ENCODE measurements around the gene PDLIM4.

PDLIM4 gene

GRCh38 chr5:132237141-132237540, 20.4 kb upstream of the PDLIM4 start:
- H3K9ac ChIP-seq (ENCODE audit: low read depth in 1 of 2, low read length in 2 of 2): no peak overlapping the region
- H3K27ac ChIP-seq (ENCODE audit: low read depth, low read length): no peak overlapping the region
- no peaks in the 10 kb centered on the region for H3K27me3 ChIP-seq (ENCODE audit: control insufficient read depth in 1 of 2, insufficient read depth in 2 of 2, low read length in 2 of 2)
- no peaks in the 10 kb centered on the region for H3K4me1 ChIP-seq (ENCODE audit: control insufficient read depth in 1 of 2, insufficient read depth in 2 of 2, low read length in 2 of 2)
- H3K4me3 ChIP-seq (ENCODE audit: low read depth in 1 of 2, low read length in 2 of 2): no peak overlapping the region
- H3K36me3 ChIP-seq (ENCODE audit: control insufficient read depth in 1 of 2, insufficient read depth in 2 of 2, low read length in 2 of 2): no peaks in the 10 kb centered on the region
- no peaks in the 10 kb centered on the region for H3K9me3 ChIP-seq (ENCODE audit: control insufficient read depth in 1 of 2, low read length in 2 of 2)

- no peak overlapping the region for H3K9ac ChIP-seq (ENCODE audit: low read depth in 1 of 2, low read length in 2 of 2)
- no peak overlapping the region for H3K27ac ChIP-seq (ENCODE audit: low read depth, low read length)
- no peaks in the 10 kb centered on the region for H3K9me3 ChIP-seq (ENCODE audit: control insufficient read depth in 1 of 2, low read length in 2 of 2)
- H3K36me3 ChIP-seq (ENCODE audit: control insufficient read depth in 1 of 2, insufficient read depth in 2 of 2, low read length in 2 of 2): no peaks in the 10 kb centered on the region
- H3K4me1 ChIP-seq (ENCODE audit: control insufficient read depth in 1 of 2, insufficient read depth in 2 of 2, low read length in 2 of 2): no peaks in the 10 kb centered on the region
- H3K27me3 ChIP-seq (ENCODE audit: control insufficient read depth in 1 of 2, insufficient read depth in 2 of 2, low read length in 2 of 2): no peaks in the 10 kb centered on the region
- H3K4me3 ChIP-seq (ENCODE audit: low read depth in 1 of 2, low read length in 2 of 2): no peak overlapping the region
These were observed 19.8 kb upstream of the PDLIM4 start for GRCh38 chr5:132237670-132238069.

GRCh38 chr5:132238169-132238744, 19.2 kb upstream of the PDLIM4 start:
- Histone ChIP-seq H3K36me3 (ENCODE audit: control insufficient read depth in 1 of 2, insufficient read depth in 2 of 2, low read length in 2 of 2) (no peaks in the 10 kb centered on the region), H3K4me3 (ENCODE audit: low read depth in 1 of 2, low read length in 2 of 2) (no peak overlapping the region), H3K27me3 (ENCODE audit: control insufficient read depth in 1 of 2, insufficient read depth in 2 of 2, low read length in 2 of 2) (no peaks in the 10 kb centered on the region), H3K4me1 (ENCODE audit: control insufficient read depth in 1 of 2, insufficient read depth in 2 of 2, low read length in 2 of 2) (no peaks in the 10 kb centered on the region), H3K9me3 (ENCODE audit: control insufficient read depth in 1 of 2, low read length in 2 of 2) (no peaks in the 10 kb centered on the region), H3K27ac (ENCODE audit: low read depth, low read length) (no peak overlapping the region), H3K9ac (ENCODE audit: low read depth in 1 of 2, low read length in 2 of 2) (no peak overlapping the region)

GRCh38 chr5:132238901-132239500, 18.5 kb upstream of the PDLIM4 start:
- H3K36me3 ChIP-seq (ENCODE audit: control insufficient read depth in 1 of 2, insufficient read depth in 2 of 2, low read length in 2 of 2): no peaks in the 10 kb centered on the region
- peaks cover 0 to 4% of the 10 kb centered on the region in 2 donors for H3K9me3 ChIP-seq (ENCODE audit: control insufficient read depth in 1 of 2, low read length in 2 of 2)
- no peaks in the 10 kb centered on the region for H3K27me3 ChIP-seq (ENCODE audit: control insufficient read depth in 1 of 2, insufficient read depth in 2 of 2, low read length in 2 of 2)
- H3K27ac ChIP-seq (ENCODE audit: low read depth, low read length): no peak overlapping the region
- H3K4me1 ChIP-seq (ENCODE audit: control insufficient read depth in 1 of 2, insufficient read depth in 2 of 2, low read length in 2 of 2): peaks cover 4 to 7% of the 10 kb centered on the region in 2 donors
- no peak overlapping the region for H3K9ac ChIP-seq (ENCODE audit: low read depth in 1 of 2, low read length in 2 of 2)
- no peak overlapping the region for H3K4me3 ChIP-seq (ENCODE audit: low read depth in 1 of 2, low read length in 2 of 2)

- Histone ChIP-seq H3K4me3 (ENCODE audit: low read depth in 1 of 2, low read length in 2 of 2) (no peak overlapping the region), H3K9ac (ENCODE audit: low read depth in 1 of 2, low read length in 2 of 2) (no peak overlapping the region), H3K36me3 (ENCODE audit: control insufficient read depth in 1 of 2, insufficient read depth in 2 of 2, low read length in 2 of 2) (no peaks in the 10 kb centered on the region), H3K9me3 (ENCODE audit: control insufficient read depth in 1 of 2, low read length in 2 of 2) (peaks cover 0 to 4% of the 10 kb centered on the region in 2 donors), H3K27me3 (ENCODE audit: control insufficient read depth in 1 of 2, insufficient read depth in 2 of 2, low read length in 2 of 2) (no peaks in the 10 kb centered on the region), H3K27ac (ENCODE audit: low read depth, low read length) (no peak overlapping the region), H3K4me1 (ENCODE audit: control insufficient read depth in 1 of 2, insufficient read depth in 2 of 2, low read length in 2 of 2) (peaks cover 4 to 7% of the 10 kb centered on the region in 2 donors)
These were observed 17.7 kb upstream of the PDLIM4 start for GRCh38 chr5:132239776-132240175.

GRCh38 chr5:132243366-132243977, 14.0 kb upstream of the PDLIM4 start:
- Histone ChIP-seq H3K36me3 (ENCODE audit: control insufficient read depth in 1 of 2, insufficient read depth in 2 of 2, low read length in 2 of 2) (no peaks in the 10 kb centered on the region), H3K4me1 (ENCODE audit: control insufficient read depth in 1 of 2, insufficient read depth in 2 of 2, low read length in 2 of 2) (peaks cover 7 to 11% of the 10 kb centered on the region in 2 donors), H3K9ac (ENCODE audit: low read depth in 1 of 2, low read length in 2 of 2) (no peak overlapping the region), H3K27me3 (ENCODE audit: control insufficient read depth in 1 of 2, insufficient read depth in 2 of 2, low read length in 2 of 2) (no peaks in the 10 kb centered on the region), H3K9me3 (ENCODE audit: control insufficient read depth in 1 of 2, low read length in 2 of 2) (peaks cover 0 to 4% of the 10 kb centered on the region in 2 donors), H3K4me3 (ENCODE audit: low read depth in 1 of 2, low read length in 2 of 2) (no peak overlapping the region), H3K27ac (ENCODE audit: low read depth, low read length) (no peak overlapping the region)

- peaks cover 0 to 4% of the 10 kb centered on the region in 2 donors for H3K9me3 ChIP-seq (ENCODE audit: control insufficient read depth in 1 of 2, low read length in 2 of 2)
- no peaks in the 10 kb centered on the region for H3K27me3 ChIP-seq (ENCODE audit: control insufficient read depth in 1 of 2, insufficient read depth in 2 of 2, low read length in 2 of 2)
- no peak overlapping the region for H3K27ac ChIP-seq (ENCODE audit: low read depth, low read length)
- H3K4me3 ChIP-seq (ENCODE audit: low read depth in 1 of 2, low read length in 2 of 2): no peak overlapping the region
- H3K36me3 ChIP-seq (ENCODE audit: control insufficient read depth in 1 of 2, insufficient read depth in 2 of 2, low read length in 2 of 2): no peaks in the 10 kb centered on the region
- peaks cover 7 to 11% of the 10 kb centered on the region in 2 donors for H3K4me1 ChIP-seq (ENCODE audit: control insufficient read depth in 1 of 2, insufficient read depth in 2 of 2, low read length in 2 of 2)
- no peak overlapping the region for H3K9ac ChIP-seq (ENCODE audit: low read depth in 1 of 2, low read length in 2 of 2)
These were observed 11.9 kb upstream of the PDLIM4 start for GRCh38 chr5:132245593-132245992.

GRCh38 chr5:132246806-132247205, 10.7 kb upstream of the PDLIM4 start:
- Histone ChIP-seq H3K9ac (ENCODE audit: low read depth in 1 of 2, low read length in 2 of 2) (no peak overlapping the region), H3K9me3 (ENCODE audit: control insufficient read depth in 1 of 2, low read length in 2 of 2) (peaks cover 0 to 4% of the 10 kb centered on the region in 2 donors), H3K27me3 (ENCODE audit: control insufficient read depth in 1 of 2, insufficient read depth in 2 of 2, low read length in 2 of 2) (no peaks in the 10 kb centered on the region), H3K4me3 (ENCODE audit: low read depth in 1 of 2, low read length in 2 of 2) (no peak overlapping the region), H3K4me1 (ENCODE audit: control insufficient read depth in 1 of 2, insufficient read depth in 2 of 2, low read length in 2 of 2) (peaks cover 7 to 11% of the 10 kb centered on the region in 2 donors), H3K27ac (ENCODE audit: low read depth, low read length) (no peak overlapping the region), H3K36me3 (ENCODE audit: control insufficient read depth in 1 of 2, insufficient read depth in 2 of 2, low read length in 2 of 2) (no peaks in the 10 kb centered on the region)

- Histone ChIP-seq H3K9ac (ENCODE audit: low read depth in 1 of 2, low read length in 2 of 2) (no peak overlapping the region), H3K9me3 (ENCODE audit: control insufficient read depth in 1 of 2, low read length in 2 of 2) (no peaks in the 10 kb centered on the region), H3K36me3 (ENCODE audit: control insufficient read depth in 1 of 2, insufficient read depth in 2 of 2, low read length in 2 of 2) (no peaks in the 10 kb centered on the region), H3K4me1 (ENCODE audit: control insufficient read depth in 1 of 2, insufficient read depth in 2 of 2, low read length in 2 of 2) (peaks cover 11 to 13% of the 10 kb centered on the region in 2 donors), H3K27me3 (ENCODE audit: control insufficient read depth in 1 of 2, insufficient read depth in 2 of 2, low read length in 2 of 2) (no peaks in the 10 kb centered on the region), H3K4me3 (ENCODE audit: low read depth in 1 of 2, low read length in 2 of 2) (no peak overlapping the region), H3K27ac (ENCODE audit: low read depth, low read length) (no peak overlapping the region)
These were observed 6.9 kb upstream of the PDLIM4 start for GRCh38 chr5:132250547-132250946.

GRCh38 chr5:132251220-132251725, 6.2 kb upstream of the PDLIM4 start:
- Histone ChIP-seq H3K9ac (ENCODE audit: low read depth in 1 of 2, low read length in 2 of 2) (no peak overlapping the region), H3K27me3 (ENCODE audit: control insufficient read depth in 1 of 2, insufficient read depth in 2 of 2, low read length in 2 of 2) (peaks cover 0 to 1% of the 10 kb centered on the region in 2 donors), H3K4me3 (ENCODE audit: low read depth in 1 of 2, low read length in 2 of 2) (no peak overlapping the region), H3K4me1 (ENCODE audit: control insufficient read depth in 1 of 2, insufficient read depth in 2 of 2, low read length in 2 of 2) (peaks cover 11 to 13% of the 10 kb centered on the region in 2 donors), H3K36me3 (ENCODE audit: control insufficient read depth in 1 of 2, insufficient read depth in 2 of 2, low read length in 2 of 2) (no peaks in the 10 kb centered on the region), H3K27ac (ENCODE audit: low read depth, low read length) (no peak overlapping the region), H3K9me3 (ENCODE audit: control insufficient read depth in 1 of 2, low read length in 2 of 2) (no peaks in the 10 kb centered on the region)
